GM19455 (cell line): ENCODE data around the gene ST14.
"Not testable (repeated sequence)": the region's sequence is repeated elsewhere in the genome, so short reads cannot be mapped to it uniquely, and the experiment has no call there.

Source experiments
- ATAC-seq: cut with Tn5 transposase; IDR thresholded peaks from one replicate; pipeline ENCODE4 v1.9.1; 2021; ENCODE audit not compliant: unreplicated experiment

Gene ST14

DNA sequence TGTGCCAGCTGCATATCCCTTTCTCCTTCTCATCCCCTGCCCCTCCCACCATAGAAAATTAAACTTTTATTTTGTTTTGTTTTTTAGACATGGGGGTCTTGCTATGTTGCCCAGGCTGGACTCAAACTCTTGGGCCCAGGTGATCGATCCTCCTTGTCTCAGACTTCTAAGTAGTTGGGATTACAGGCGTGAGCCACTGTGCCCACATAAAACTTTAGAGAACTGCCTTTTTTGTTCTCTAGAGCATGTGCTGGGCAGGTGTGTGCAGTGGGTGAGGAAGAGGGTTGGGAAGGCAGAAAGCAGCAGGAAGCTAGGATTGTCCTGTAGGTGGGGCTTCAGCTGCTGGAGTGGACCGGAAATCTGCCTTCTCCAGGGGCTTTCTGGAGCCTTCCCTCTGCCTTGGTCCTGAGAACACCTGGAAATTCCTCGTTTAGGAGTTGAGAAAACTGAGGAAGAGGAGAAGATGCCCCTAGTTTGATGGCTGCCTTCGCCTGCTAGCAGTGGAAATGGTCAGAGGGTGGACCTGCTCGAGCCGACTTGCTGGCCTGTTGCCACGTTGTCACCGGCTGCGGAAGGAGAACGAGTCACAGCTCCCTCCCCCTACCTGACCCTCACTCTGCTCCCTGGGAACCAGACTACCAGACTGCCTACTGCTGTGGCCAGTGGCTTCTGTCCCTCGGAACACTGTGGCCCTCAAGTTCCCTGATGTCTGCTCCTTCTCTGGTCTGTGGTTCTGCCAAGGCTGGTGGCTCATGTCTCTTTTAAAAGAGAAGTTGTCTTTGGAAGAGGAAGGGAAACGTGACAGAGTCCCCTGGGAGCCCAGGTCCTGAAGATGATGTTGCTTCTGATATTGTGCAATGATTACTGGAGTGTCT, 4.0 kb downstream of the ST14 start:
- no peak for ATAC-seq

DNA sequence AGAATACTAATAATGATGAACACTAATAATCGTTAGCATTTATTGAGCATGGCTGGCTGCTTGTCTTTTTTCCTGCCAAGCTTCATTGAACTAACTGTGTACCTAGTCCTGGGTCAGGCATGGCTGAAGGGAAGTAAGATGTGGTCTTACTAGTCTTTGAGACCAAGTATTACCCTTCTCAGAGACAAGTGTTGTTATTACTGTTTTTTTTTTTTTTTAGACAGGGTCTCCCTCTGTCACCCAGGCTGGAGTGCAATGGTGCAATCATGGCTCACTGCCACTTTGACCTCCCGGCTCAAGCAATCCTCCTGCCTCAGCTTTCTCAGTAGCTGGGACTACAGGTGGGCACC, 4.6 kb downstream of the ST14 start:
- ATAC-seq = no peak

- ATAC-seq = no peak
Measured at GRCh38 chr11:130165601-130166456, 6.2 kb downstream of the ST14 start.

DNA sequence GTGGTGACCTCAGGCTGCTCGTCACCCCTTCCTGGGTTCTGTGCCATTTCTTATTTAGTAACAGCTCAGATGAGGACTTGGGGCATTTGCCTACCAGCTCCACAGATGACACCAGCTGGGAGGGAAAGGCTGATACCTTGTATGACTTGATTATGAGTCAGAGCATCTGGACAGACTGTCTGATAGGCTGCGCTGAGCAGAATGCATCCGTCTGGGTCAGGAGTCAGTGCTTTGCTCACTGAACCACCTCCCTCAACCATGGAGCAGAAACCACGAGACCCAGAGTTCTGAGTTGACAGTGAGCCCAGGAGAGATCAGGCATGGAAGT, 6.8 kb downstream of the ST14 start:
- ATAC-seq = no peak

DNA sequence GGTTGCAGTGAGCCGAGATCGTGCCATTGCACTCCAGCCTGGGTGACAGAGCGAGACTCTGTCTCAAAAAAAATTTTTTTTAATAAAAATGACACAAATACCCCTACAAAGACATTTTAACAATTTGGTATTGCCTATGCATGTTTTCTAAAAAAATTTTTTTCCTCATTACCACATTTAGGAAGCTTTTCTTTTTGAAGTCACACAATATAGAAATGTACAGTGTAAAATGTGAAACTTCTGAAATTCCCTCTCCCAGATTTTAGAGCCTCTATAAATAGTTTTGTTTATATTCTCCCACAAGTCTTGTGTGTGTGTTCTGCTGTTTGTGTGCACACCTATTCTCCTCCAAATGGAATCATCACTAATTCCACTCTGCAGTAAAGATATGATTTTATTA, 7.6 kb downstream of the ST14 start:
- ATAC-seq = no peak

DNA sequence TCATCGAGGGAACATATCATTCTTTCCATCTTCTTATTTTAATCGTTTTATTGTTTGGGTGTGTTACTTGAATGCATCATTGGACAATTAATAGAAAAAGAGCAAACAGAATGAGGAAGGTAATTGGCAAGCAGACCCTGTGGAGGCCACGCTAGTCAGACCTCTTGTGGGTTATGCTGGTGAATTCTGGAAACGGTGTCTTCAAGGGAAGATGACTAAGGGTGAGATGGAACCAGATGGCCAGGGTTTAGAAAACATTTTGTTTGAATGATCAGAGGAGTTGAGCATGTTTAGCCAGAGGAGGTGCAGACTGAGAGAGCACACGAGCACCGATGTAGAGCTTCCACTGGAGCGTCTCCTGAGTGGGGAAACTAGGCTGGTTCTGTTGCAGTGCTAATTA, 8.5 kb downstream of the ST14 start:
- no peak for ATAC-seq

GRCh38 chr11:130170345-130170744, 10.8 kb downstream of the ST14 start:
- no peak for ATAC-seq

DNA sequence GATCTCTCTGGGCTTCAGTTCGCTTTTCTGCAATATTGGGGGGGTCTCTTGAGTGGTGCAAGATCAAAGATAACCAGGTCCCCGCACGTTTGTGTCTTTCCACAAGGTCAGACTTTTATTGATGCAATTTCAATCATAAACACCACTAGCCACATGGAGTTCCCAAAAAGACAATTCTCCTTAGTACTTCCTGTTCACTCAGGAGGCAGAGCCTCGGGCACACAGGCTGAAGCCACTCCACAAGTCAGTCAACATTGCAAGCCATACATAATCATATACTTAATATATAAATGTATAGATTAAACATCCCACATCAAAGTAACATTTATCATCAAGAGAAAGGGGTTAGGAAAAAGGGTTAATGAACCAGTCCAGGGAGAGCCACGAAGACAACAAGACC, 12.0 kb downstream of the ST14 start:
- no peak for ATAC-seq

DNA sequence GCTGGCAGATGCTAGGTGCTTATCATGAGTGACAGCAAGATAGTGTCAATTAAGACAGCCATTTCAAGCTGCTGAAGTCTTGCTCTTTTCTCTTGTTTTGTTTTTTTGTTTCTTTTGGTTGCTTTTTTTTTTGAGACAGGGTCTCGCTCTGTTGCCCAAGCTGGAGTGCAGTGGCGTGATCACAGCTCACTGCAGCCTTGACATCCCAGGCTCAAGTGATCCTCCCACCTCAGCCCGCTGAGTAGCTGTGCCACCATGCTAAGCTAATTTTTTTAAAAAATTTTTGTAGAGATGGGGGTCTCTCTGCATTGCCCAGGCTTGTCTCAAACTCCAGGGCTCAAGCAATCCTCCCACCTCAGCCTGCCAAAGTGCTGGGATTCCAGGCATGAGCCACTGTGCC, 12.4 kb downstream of the ST14 start:
- ATAC-seq = not testable (repeated sequence)

GRCh38 chr11:130174642-130175041, 15.1 kb downstream of the ST14 start:
- ATAC-seq = no peak

DNA sequence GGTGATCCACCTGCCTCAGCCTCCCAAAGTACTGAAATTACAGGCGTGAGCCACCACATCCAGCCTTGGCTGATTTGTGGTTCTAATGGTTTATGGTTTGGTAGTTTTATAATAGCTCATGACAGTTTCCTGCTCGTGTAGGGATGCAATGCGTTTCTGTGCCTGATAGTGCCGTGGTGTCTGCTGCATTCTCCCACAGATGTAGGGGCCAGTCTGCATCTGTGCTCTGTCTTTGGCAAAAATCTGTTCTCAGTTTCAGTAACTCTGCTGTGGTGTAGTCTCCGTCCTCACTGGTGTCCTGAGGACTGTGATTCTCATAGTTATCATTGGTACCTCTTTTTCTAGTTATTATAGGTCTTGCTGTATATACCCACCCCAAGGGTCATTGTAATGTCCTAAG, 16.3 kb downstream of the ST14 start:
- no peak for ATAC-seq

DNA sequence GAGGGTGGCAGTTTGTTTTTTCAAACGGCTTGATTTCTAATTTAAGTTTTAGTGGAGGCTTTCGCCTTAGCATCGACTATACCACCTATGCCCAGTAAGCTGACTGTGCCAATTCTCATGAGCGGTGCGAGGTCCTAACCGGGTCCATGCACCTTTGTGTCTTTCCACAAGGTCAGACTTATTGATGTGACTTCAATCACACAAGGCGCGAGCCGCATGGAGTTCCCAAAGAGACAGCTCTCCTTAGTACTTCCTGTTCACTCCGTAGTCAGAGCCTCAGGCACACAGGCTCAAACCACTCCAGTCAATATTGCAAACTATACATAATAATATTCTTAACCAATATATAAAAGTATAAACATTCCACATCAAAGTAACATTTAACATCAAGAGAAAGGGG, 18.2 kb downstream of the ST14 start:
- no peak for ATAC-seq

- no peak for ATAC-seq
Measured at GRCh38 chr11:130178441-130179339, 19.1 kb downstream of the ST14 start.

- no peak for ATAC-seq
Measured at GRCh38 chr11:130179396-130180306, 20.1 kb downstream of the ST14 start.

GRCh38 chr11:130180491-130180890, 20.9 kb downstream of the ST14 start:
- ATAC-seq = no peak

- no peak for ATAC-seq
Measured at GRCh38 chr11:130180896-130181294, 21.3 kb downstream of the ST14 start.

GRCh38 chr11:130181295-130182272, 22.0 kb downstream of the ST14 start:
- no peak for ATAC-seq

DNA sequence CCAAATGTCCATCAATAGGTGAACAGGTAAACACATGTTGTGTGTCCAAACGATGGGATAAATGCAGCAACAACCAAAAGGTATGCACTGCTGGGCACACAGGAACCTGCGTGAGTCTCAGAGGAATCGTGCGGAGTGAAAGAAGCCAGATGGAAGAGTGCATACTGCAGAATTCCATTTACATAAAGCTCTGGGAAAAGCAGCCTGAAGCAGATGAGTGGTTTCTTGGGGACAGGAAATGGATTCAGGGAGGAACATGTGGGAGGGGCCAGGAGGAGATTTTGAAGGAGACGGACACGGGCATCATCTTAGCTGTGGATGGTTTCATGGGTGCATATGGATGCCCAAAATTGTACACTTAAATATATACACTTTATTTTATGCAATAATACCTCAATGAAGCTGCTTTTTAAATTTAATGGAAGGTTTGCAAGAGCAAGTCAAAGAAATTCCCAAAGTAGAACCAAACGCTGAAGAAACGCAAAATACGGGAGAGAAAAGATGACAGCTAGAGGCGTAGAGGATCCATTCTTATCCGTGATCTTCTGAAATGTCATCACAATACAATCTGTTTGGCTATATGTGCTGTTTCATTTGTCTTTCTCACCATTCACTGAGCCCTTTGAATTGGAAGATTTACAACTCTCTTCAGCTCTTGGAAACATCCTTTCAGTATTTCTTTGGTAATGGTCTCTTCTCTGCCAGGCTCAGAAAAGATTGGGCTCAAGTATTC, 24.5 kb downstream of the ST14 start:
- ATAC-seq = no peak
